HG03103 (cell line): ENCODE data around the gene TAF4.

Experiments used
- ATAC-seq: cut with Tn5 transposase; IDR thresholded peaks from one replicate; pipeline ENCODE4 v1.9.1; 2021; ENCODE audit warnings: low read depth; ENCODE audit not compliant: unreplicated experiment

TAF4 gene

GRCh38 chr20:62046431-62046830, 19.2 kb downstream of the TAF4 start:
- ATAC-seq: no peak

DNA sequence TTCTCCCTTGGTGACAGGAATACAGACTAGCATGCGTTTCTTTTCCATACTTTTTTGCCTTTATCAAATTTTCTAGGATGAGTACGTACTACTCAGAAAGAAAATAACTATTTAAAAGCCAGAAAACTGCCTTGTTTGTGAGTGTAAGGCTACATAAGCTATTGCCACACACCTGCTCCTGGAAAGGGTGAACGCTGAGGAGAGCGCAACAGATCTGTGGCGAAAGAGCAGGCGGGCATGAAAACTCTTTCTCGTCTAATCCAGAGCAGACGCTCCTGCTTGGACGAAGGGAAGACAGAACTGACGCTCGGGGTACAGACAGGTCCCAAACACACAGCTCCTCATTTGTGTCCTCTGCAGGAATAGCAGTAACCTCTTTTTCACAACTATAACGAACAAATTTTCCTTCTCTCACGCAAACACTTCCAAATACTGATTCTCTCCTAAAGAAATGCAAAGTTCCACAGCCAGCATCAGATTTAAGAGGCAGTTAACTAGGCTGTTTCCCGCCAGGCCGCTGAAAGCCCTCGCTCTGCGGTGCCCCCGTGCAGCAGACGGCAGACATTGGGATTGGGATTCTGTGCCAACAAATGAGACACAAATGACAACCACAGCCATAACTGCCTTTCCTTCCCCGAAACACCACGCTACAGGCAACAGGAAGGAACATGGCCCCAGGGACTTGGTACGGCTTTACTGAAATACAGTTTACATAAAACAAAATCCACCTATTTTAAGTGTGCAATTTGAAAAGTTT, 20.0 kb downstream of the TAF4 start:
- no peak for ATAC-seq

- ATAC-seq: no peak
Measured at GRCh38 chr20:62045118-62045517, 20.6 kb downstream of the TAF4 start.

DNA sequence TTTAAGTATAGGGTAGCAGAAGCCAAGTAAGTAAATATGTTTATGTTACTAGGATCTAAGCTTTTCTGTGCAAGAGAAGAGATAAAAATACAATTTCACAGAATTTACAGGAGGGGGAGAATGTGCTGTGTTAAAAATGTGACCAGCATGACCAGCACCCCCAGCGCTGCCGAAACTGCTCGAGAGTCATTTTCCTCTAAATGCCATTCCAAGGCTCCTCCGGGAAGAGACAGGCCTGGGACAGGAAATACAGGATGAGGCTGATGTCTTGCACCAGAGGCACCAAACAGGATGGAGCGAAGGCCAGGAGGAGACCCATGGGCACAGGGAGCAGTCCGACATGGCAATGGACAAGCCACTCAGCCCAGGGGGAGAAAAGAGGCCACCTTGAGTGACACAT, 21.1 kb downstream of the TAF4 start:
- ATAC-seq: no peak

- ATAC-seq: no peak
Measured at GRCh38 chr20:62043131-62043914, 22.4 kb downstream of the TAF4 start.

GRCh38 chr20:62042025-62042820, 23.5 kb downstream of the TAF4 start:
- ATAC-seq: no peak

- ATAC-seq: no peak
Measured at GRCh38 chr20:62040933-62041332, 24.7 kb downstream of the TAF4 start.

- no peak for ATAC-seq
Measured at GRCh38 chr20:62040381-62040922, 25.2 kb downstream of the TAF4 start.

DNA sequence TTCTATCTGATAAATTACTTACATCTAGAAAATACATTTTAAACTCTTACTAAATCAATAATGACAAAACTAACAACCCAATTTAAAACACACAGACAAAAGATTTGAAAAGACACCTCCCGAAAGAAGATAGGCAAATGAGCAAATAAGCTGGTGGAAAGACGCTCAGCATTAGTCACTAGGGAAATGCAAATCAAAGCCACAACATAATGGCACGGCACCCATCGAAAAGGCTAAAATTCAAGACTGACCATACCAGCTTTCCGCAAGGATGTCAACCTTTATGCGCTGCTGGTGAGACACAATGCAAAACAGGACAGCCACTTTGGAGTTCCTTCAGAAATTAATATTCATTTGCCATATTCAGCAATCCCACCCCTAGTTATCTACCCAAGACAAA, 25.9 kb downstream of the TAF4 start:
- ATAC-seq: no peak

GRCh38 chr20:62032609-62033368, 32.9 kb downstream of the TAF4 start:
- no peak for ATAC-seq

GRCh38 chr20:62031462-62032092, 34.1 kb downstream of the TAF4 start:
- no peak for ATAC-seq

DNA sequence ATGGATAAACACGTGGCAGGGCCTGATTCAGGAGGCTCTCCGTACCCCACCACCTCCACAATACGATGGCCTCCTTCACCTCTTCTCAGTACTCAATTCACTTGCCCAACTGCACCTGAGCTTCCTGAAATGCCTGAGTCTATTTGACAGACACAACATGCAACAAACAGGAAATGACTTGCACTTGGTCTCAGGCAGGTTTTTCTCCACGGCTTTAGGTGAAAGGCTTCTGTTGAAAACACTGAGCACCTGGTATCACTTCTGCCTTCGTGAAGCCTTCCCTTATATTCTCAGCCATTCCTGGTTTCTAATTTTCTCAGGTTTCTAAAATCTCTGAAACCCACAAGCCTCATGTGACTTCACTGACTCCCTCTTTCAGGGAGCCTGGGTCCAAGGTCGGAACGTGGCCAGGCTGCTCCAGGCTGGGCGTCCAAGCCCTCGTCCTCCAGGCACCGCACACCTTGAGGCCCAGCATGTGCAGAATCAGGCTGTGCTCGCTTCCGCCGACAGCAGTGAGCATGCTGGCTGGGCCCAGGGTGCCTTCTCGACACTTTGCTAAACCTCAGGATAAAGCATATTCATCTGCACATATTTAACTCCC, 34.7 kb downstream of the TAF4 start:
- no peak for ATAC-seq

- no peak for ATAC-seq
Measured at GRCh38 chr20:62030357-62030756, 35.3 kb downstream of the TAF4 start.

- ATAC-seq: no peak
Measured at GRCh38 chr20:62029949-62030348, 35.7 kb downstream of the TAF4 start.

DNA sequence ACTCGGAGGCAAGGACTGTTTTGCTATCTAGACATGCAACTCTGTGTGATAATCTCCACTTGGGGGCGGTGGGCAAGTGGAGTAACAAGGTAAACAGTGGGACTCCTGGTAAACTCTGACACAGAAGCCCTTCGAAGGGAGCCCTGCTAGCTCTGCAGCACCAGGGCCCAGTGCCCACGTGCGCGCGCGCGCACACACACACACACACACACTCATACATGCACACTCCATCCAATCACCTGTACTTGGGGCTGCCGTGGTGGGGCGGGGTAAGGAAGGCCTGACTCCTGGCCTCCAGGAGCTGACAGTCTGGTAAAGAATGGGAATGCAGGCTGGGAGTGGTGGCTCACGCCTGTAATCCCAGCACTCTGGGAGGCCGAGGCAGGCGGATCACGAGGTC, 36.4 kb downstream of the TAF4 start:
- no peak for ATAC-seq

- no peak for ATAC-seq
Measured at GRCh38 chr20:62028384-62028783, 37.3 kb downstream of the TAF4 start.

GRCh38 chr20:62027698-62028321, 37.9 kb downstream of the TAF4 start:
- no peak for ATAC-seq

DNA sequence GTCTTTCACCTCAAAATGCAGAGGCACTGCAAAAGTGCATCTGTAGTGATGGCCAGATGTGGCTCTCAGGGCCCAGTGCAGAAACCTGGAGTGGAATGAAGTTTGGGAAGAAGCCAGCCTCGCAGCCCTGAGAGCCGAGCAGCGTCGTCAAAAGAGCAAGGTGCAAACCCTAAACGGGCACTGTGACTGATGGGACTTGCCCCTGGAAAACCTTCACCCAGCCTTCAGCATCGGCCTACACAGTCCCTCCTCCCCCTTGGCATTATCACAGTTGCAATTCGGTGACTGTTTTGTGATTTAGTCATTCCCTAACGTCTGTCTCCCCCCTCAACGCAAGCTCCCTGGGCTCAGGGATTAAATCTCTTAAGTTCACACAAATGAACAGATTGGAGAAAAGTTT, 38.6 kb downstream of the TAF4 start:
- ATAC-seq: no peak

GRCh38 chr20:62026564-62026856, 39.2 kb downstream of the TAF4 start:
- ATAC-seq: no peak
